Astrocyte (in vitro differentiated cells and primary cell): ENCODE data around the gene PAX3.

Experiments
- EZH2 ChIP-seq: IDR thresholded peaks from 2 replicates; pipeline ENCODE4 v1.6.1; 2012; ENCODE audit warnings: mild to moderate bottlenecking, low read length, inconsistent platforms; ENCODE audit not compliant: insufficient read depth
- TF ChIP-seq, protein P1 (sequence below): IDR thresholded peaks from 2 replicates; pipeline ENCODE4 v1.5.1; 2011; ENCODE audit warnings: low read depth, mild to moderate bottlenecking, inconsistent platforms, low read length, moderate library complexity; ENCODE audit not compliant: insufficient read depth

DNA sequence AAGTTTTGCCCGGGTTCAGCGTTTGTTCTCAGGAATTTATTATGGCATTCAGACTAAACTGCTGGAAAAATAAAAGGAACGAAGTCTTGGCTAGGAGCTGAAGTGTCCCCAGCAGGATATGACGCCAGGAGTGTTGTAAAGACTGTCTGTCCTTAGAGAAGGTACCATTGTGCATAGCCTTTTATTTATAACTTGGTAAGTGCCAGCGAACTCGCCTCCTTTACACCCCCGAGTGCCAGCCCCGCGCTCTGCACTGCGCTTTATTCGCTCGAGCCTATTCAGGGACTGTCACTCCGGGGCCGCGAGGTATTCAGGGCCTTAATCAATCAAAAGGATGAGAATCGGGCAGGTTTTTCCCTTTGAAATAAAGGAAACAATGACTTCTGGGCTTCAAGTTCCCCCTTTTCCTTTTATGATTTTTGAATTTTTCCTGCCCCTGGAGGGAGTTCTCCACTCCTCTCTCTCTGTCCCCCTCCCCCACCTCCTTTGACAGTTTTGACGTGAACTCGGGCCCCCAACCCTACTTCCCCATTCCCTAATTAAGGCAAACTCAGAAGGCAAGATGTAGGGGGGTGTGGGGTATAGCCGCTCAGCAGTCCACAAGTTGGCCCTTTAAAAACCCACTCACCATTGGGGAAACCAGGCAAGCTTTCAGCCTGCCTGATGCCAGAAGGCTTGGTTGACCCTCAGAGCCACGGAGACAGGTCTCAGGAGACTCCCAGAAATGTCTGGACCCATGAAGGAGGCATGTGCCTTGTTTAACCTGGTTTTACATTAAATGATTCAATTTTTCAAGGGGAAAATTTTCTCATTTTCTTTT lies 1.3 kb upstream of the PAX3 start:
- no peak for TF ChIP-seq EZH2
- TF ChIP-seq, protein P1, sequence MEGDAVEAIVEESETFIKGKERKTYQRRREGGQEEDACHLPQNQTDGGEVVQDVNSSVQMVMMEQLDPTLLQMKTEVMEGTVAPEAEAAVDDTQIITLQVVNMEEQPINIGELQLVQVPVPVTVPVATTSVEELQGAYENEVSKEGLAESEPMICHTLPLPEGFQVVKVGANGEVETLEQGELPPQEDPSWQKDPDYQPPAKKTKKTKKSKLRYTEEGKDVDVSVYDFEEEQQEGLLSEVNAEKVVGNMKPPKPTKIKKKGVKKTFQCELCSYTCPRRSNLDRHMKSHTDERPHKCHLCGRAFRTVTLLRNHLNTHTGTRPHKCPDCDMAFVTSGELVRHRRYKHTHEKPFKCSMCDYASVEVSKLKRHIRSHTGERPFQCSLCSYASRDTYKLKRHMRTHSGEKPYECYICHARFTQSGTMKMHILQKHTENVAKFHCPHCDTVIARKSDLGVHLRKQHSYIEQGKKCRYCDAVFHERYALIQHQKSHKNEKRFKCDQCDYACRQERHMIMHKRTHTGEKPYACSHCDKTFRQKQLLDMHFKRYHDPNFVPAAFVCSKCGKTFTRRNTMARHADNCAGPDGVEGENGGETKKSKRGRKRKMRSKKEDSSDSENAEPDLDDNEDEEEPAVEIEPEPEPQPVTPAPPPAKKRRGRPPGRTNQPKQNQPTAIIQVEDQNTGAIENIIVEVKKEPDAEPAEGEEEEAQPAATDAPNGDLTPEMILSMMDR, result no peak
